Measurements from ENCODE around the gene ZNF630. TPM values are rescaled to one million over a fixed set of nuclear protein-coding genes. Genes with fewer than 3 reads are reported as not detected.

Gene ZNF630
- total and polyA plus RNA-seq, 2 of the 8 experiments (the other 6 are each of a cell fraction or from before 2014, with no cell fraction given): 0.67 to 2.2 TPM

GRCh38 chrX:48021026-48021900 is 50.2 kb downstream of the ZNF630 start (continued):
- TF ChIP-seq ATF3 (IDR thresholded peaks at IDR 0.05; ENCODE audit: insufficient read depth, low read depth, low read length) (no peak), JUND (IDR thresholded peaks at IDR 0.05; ENCODE audit: low read length) (peak; percentile 89), KDM5A (IDR thresholded peaks at IDR 0.05; ENCODE audit: low read length) (no peak), SIX5 (IDR thresholded peaks at IDR 0.05; ENCODE audit: low read depth, low read length) (peak; percentile 11; the same call in 1 of the 2 replicates), RXRA (IDR thresholded peaks at IDR 0.05; ENCODE audit: insufficient read depth, low read depth, low read length) (no peak), GABPA (IDR thresholded peaks at IDR 0.05; ENCODE audit: borderline replicate concordance, insufficient read depth, low read length) (no peak), SUZ12 (IDR thresholded peaks at IDR 0.05; ENCODE audit: low read length) (no peak), BRCA1 (IDR thresholded peaks at IDR 0.05; ENCODE audit: low read depth, low read length) (no peak), EP300 (IDR thresholded peaks at IDR 0.05; ENCODE audit: borderline replicate concordance in 1 of 2, low read depth in 2 of 2, low read length in 2 of 2) (peak in 1 of 2 experiments; percentile 92; a peak in 2 of 3 replicates), POLR2A (IDR thresholded peaks at IDR 0.05; ENCODE audit: control extremely low read depth in 1 of 2, low read depth in 2 of 2, low read length in 2 of 2) (peak in 1 of 2 experiments; percentile 54; a peak in 2 of 3 replicates), TAF7 (optimal IDR thresholded peaks at IDR 0.05; ENCODE audit: borderline replicate concordance, low read depth, low read length) (no peak), CEBPB (IDR thresholded peaks at IDR 0.05; ENCODE audit: low read depth, low read length) (no peak), RFX5 (IDR thresholded peaks at IDR 0.05; ENCODE audit: borderline replicate concordance, low read depth, low read length) (no peak), BACH1 (IDR thresholded peaks at IDR 0.05; ENCODE audit: low read length) (no peak), CTCF (IDR thresholded peaks at IDR 0.05; ENCODE audit: control extremely low read depth in 1 of 3, insufficient read depth in 1 of 3, low read depth in 1 of 3, low read length in 3 of 3) (no peak), PHF8 (conservative IDR thresholded peaks at IDR 0.05; ENCODE audit: low read depth, low read length) (0 out of 2 replicates have a peak, but pooled peaks have one; percentile 25), MAX (IDR thresholded peaks at IDR 0.05) (no peak), POU5F1 (IDR thresholded peaks at IDR 0.05; ENCODE audit: low read depth, low read length) (no peak)

Measured in H1 (cell line).